Islet precursor cell (in vitro differentiated cells): Measurements from ENCODE around the gene FXYD3.
A peak's percentile ranks its signal among the peaks of the same experiment; 100 is the strongest.

Experiments used
- DNase-seq: peaks from one replicate; pipeline ENCODE4 v3.0.0-alpha.2; 2018

FXYD3 gene

DNA sequence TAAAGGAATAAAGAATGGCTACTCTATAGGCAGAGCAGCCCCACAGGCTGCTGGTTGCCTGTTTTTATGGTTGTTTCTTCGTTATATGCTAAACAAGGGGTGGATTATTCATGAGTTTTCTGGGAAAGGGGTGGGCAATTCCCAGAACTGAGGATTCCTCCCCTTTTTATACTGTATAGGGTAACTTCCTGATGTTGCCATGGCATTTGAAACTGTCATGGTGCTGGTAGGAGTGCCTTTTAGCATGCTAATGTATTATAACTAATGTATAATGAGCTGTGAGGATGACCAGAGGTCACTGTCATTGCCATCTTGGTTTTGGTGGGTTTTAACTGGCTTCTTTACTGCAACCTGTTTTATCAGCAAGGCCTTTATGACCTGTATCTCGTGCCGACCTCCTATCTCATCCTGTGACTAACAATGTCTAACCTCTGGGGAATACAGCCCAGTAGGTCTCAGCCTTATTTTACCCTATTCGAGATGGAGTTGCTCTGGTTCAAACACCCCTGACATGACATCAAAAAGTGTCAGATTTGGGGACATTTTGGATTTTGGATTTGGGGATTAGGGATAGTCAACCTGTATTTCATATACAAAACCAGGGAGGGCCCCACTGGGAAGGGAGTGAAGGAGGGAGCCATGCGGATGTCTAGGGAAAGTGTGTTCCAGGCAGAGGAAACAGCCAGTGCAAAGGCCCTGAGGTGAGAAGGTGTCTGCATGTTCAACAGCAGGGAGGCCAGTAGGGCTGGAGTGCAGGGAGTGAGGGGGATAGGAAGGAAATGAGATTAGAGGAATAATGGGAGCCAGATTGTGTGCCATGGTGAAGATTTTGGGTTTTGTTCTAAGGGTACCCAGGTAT is 49.8 kb downstream of the FXYD3 start:
- DNase-seq, result no peak

DNA sequence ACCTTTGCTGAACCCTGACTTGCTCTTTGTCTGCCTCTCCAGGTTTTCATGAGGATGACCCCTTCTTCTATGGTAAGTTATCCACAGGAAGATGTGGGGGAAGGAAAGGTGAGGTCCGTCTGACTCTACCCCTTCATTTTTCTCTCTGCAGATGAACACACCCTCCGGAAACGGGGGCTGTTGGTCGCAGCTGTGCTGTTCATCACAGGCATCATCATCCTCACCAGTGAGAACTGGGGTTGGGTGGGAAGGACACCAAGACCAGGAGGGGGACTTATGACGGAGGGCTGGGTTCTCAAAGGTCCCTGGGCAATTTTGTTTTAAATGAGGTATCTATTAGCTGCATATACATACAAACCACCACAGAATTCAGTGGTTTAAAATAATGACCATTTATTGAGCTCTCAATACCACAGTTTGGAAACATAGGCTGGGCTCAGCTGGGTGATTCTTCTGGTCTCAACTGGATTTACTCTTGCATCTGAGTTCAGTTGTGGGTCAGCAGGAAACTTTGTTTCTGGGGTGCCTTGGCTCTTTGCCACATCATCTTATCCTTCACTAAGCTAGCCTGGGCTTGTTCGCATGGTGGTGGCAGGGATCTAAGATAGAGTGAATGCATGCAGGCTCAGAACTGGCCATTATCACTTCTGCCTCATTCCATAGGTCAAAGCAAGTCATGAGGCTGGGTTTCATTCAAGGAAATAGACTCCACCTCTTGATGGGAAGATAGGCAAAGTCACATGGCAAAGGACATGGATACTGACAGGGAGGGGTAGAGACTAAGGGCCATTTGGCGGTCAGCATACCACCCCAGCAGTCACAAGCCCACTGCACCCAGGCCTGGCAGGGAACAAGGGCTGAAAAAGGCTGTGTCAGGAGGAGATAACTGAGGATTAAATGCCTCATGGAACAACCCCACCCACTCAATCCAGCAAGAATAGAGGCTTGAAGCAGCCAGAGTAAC is 50.8 kb downstream of the FXYD3 start:
- peak; percentile 7 for DNase-seq

DNA sequence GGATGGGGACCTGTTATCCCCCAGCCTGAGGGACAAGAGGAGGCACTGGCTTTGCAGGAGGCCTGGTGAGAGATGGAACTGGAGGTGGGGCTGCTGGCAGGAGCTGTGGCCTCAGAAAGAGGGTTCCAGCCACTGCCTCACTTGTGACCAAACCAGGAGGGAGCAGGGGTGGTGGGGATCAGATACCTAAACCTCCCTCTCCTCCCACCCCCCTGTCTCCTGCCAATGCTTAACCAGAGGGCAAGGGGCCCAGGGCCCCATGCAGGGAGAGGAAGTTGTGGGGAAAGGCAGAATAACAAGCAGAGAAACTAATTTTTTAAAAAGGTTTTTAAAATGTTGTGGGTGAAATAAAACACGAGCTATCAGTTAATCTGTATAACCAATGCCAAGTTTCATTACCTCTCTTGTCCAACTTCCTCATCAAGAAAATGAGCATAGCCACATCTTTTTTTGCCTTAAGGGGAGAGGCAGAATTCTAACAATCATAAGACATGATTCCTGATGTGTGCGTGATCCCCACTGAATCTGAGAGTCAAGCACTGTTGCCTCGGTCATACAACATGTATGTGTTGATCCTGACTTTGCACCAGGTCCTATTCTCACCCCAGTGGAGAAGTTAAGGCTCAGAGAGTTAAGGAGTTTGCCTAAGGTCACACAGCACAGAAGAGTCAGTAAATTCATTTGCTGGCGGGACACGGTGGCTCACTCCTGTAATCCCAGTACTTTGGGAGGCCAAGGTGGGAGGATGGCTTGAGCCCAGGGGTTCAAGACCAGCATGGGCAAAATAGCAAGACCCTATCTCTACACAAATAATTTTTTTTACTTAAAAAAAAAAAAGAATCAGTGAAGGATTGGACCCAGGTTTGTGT is 51.9 kb downstream of the FXYD3 start:
- peak; percentile 18 for DNase-seq

DNA sequence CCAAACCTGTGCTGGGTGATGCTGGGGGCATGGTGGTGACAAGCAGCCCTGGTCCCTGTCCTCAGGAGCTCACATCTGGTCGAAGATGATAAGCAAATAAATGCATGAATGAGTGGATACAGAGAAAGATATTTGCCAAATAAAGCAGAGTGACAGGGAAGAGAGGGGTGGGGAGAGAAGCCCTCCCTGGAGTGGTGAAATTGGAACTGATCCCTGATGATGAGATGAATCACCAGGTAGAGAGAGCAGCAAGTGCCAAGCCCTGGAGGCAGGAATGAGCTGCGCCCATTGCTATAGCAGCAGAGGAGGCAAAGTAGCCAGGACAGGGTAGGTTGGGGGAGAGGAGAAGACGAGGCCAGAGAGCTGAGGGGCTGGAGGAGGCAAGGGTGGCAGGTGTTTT is 52.6 kb downstream of the FXYD3 start:
- peak; percentile 59 for DNase-seq

DNA sequence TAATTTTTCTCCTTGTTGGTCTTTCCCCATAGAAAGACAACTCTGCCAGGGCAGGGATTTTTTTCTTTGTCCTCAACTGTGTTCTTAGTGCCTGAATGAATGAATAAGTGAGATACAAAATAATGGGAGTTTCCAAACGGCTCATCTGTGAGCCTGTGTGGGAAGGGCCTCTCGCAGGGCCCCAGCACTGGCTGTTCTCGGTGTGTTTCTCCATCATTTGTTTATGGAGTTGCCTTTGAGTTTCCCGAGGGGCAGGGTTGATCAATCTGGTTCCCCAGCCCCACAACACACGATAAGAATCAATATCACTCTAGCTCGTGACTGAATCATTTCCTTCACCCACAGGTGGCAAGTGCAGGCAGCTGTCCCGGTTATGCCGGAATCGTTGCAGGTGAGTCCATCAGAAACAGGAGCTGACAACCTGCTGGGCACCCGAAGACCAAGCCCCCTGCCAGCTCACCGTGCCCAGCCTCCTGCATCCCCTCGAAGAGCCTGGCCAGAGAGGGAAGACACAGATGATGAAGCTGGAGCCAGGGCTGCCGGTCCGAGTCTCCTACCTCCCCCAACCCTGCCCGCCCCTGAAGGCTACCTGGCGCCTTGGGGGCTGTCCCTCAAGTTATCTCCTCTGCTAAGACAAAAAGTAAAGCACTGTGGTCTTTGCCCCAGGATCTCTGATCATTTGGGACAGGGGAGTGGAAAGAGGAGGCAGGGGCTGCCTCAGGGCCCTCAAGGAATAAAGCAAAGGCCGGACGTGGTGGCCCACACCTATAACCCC is 53.8 kb downstream of the FXYD3 start:
- peak; percentile 27 for DNase-seq

DNA sequence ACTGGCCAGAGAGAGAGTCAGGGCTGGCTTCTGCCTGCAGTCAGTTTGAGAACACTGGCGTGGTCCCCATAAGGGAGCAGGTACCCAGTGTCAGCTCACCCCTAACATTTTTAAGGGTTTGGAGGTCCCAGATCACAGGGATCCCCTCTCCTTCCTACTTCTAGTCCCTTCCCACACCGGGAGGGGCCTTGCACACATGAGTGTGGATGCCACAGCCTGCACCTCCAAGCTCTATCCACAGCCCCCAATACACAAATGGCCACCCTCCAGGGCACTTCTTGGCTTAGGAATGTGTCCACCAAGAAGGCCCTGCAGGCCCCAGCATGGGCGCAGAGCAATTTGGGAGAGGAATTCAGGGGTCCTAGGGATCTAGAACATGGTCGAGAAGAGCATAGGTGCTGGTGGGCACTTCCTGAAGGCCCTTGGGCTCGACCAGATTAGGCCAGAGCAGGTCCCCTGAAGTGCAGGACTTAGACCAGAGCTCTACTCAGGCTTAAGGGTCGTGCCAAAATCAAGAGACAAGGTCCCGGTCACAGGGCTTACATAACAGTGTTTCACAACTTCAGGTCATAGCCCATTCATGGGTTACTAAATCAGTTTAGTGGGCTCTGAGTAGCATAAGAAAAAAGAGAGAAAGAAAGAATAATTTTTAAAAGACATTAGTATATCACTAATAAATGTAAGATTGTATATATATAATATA is 54.9 kb downstream of the FXYD3 start:
- peak; percentile 9 for DNase-seq

DNA sequence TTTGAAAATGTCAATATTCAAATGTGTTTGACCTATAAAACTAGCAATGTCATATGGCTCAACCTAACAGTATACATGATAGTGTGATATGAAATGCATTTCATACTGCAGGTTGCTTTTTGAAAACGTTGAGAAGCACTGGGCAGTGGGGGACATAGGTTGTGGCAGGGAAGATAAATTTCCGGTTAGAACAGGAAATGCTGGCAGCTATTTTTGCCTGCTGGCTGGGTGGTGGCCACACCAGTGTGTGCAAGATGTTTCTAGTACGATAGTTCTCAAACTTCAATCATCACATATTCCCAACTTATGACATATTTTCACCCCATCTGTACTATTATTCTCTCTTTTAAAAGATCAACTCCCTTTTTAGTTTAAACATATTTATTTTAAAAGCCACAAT is 56.1 kb downstream of the FXYD3 start:
- DNase-seq, result peak; percentile 2
